Measurements from ENCODE around the gene SNAP25.
A peak's percentile ranks its signal among the peaks of the same experiment; 100 is the strongest.

Gene SNAP25

DNA sequence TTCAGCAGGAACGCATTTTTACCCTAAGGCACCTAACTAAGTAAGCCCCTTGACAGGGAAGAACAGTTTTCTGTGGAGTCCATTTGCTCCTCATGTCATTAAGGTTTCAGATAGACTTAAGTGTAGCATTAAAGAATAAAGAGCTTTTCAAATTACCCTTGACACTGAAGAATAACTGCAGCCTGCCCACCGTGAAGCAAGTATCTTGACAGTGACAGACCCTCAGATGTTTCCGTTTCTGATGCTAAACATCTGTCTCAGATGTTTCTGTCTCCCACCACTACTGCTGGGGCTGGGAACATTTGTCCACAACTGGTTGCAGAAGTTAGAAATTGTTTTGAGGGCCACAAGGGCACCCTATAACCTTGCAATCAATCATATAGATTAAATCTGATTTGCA is 50.0 kb downstream of the SNAP25 start:
- no peak for DNase-seq

DNA sequence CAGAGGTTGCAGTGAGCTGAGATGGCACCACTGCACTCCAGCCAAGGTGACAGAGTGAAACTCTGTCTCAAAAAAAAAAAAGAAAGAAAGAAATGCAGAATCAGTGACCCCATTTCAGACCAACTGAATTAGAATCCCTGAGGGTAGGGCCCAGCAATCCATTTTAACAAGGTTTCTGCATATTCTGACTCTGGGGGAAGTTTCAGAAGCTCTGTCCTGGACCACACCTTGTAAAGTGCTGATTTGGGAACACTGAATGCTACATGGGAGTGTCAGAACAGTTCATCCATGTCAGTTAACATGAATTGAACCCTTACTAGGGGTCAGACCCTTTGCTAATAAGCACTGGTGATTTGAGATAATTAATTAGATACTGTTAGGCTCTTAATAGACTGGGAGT is 52.0 kb downstream of the SNAP25 start:
- DNase-seq: no peak

DNA sequence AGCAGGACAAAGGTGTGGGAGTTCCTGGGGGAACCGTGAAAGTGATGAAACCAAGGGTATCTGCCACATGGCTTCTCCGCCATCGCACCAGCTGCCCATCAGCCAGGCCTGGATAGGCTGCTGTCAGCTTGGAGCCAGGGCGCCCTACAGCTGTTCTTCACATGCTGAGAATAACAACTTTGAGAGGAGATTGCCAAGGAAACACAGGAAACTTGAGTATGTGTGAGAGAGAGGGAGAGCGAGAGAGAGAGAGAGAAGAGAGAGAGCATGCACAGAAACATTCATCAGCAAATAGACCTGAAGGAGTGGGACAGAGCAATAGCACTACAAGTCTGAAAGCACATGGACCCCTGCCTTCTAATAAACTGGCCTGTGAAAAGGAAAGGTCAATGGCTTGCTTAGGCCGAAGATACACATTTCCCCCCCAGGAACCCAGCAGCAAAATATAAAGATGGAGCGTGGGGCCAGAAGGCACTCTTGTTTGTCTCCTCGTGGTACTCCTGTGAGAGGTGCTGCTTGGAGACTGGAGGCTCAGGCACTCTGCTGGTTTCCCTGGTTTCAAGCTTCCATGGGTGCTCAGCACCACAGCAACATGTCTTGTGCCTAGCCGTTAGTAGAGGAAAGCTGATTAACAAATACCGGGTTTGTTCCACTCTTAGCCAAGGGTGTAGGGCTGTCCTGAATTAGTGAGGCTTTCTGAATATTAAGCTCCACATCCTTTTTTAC is 53.0 kb downstream of the SNAP25 start:
- no peak for DNase-seq

DNA sequence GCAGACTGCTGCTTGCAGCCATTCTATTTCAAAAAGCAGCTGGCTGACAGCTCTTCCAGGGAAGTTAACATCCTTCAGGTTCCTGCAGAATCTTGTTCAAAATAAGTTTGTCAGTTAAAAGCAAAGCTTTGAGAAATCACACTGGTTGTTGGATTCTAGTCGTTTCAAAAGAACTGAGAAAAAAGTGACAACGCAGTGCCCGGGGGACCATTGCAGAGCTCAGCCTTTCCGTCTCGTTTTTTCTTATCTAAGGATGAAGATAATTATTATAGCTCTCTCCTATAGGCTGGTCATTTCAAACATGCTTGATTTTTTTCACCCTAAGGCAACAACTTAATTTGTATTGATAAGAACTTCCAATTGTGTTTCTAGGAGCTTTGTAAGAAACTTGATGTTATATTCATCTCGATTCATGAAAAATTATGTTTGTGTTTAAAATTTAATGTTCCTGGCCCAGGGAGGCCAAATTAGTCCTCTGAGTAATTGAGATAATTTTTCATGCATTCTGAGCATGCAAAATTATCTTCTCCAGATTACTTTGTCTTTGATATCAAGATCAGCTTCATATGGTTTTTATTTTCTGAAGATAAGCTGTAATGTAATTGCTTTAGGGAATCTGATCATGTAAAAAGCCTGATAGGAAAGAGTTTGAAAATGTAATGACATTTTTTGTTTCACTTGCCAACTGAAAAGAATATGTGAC is 58.4 kb downstream of the SNAP25 start:
- DNase-seq: no peak

DNA sequence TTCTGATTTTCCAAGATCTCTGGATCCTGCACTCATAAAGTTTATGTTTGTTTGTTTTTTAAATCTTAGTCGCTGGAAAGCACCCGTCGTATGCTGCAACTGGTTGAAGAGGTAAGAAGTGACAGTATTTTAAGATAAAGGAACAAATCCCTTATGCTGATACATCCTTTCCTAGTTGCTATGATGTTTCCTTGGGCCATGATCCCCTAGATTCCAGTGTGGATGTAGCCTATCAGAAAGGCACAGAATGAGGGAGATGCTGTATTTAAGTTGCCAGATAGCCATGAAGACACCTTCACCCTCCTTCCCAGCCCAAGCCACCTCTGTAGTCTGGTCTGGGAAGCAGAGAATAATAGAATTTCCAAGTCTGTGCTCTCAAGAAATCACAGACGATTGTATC is 59.0 kb downstream of the SNAP25 start:
- no peak for DNase-seq

DNA sequence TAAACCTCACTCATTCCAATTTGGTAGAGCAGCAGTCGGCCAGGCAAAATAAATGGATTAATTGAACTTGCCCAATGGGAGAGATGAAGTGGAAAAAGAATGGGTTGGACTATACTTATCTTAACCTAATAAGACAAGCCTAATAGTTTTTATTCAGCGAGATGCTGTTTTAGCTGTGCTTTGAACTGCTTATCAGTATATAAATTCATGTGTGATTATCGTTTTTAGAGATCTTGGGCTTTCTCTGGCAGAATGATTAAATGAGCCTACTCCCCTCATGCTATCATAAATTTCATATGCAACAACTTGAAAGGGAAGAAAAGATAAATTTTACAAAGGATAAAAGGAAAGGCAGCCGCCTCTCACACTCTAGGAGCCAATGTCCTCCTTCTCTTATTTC is 59.8 kb downstream of the SNAP25 start:
- no peak for DNase-seq

DNA sequence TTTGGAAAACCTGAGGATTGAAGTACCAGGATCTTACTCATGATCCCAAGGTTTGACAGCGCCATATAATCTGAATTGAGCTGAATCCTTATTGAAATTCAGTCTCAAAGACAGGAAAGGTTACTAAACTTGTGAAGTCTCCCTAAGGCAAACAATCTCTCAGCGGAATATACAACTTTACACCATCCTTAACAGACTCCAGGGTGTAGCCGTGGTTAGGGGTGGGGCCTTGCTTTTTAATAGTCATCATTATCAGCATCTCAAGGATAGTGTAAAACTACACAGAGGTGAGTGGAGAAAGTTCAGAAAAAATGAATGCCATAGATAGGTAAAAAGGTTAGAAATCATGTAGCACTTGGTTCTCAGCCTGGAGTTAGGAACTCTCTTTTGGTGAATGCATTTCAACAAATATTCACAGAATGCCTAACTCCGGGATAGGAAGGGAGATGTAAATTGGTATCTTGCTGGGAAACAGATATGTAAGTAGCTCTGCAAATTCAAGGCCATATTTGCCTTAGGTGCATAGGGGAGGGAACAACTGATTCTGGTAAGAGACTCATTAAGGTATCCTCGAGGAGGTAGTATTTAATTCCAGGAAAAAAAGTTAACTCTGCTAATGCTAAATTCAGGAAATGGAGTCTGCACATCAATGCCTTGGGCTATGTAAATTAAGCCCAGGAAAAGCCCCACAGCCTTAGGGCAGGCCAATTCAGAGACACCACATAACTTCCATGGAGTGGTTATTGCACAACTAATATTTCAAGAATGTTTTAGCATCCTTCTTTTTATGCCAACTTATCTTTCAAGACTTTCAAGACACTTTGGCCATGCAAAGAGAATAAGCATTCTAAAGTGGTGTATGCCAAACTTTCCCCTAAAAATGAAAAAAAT is 61.6 kb downstream of the SNAP25 start:
- no peak for DNase-seq

DNA sequence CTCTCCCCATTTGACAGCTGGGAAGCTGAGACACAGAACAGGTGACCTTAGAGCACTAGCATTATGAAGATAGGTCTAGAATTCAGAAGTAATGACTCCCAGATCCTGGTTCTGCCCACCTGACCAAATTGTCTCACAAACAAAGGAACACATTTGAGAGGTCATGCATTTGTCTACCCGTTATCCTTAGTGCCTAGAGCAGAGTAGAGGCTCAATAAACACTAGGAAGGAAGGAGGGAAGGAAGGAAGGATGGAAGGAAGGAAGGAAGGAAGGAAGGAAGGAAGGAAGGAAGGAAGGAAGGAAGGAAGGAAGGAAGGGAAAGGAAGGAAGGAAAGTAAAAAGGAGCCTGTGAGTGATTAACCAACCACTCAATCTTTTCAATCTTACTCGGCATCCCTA is 63.3 kb downstream of the SNAP25 start:
- DNase-seq: no peak

DNA sequence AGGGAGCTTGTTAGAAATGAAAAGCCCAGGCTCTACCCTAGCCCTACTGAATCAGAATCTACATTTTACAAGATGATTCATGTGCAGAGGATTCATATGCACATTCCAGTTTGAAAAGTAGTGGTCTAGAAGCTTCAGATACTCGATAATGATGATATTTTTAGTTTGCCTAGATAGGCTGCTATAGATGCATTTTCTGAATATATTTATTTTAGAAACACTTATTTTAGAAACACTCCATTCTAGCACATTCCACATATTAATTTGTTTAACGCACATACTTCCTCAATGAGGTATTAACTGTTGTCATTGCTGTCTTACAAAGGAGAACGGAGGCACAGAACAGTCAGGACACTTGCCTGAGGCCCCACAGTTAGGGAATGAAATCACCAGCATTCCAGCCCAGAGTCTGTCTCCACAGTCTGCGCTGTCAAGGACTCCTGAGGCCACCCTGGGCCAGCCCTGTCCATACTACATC is 64.4 kb downstream of the SNAP25 start:
- no peak for DNase-seq

DNA sequence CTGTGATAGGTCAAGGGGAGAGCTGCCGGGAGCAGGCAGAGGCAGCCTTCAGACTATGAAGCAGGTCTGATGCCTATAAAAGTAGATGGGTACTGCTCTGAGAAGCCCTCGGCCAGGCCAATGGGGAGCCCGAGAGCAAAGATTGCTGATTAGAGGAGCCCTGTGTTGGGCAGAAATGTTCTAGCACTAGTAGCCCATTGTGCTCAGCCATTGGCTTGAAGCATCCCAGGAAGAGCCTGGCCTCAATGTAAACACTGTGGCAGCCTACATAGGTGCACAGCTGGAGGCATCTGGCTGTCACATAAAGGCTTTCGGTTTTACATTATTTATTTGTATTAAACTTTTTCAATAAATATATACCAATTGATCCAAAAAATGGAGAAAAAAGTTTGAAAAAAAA is 67.7 kb downstream of the SNAP25 start:
- no peak for DNase-seq

DNA sequence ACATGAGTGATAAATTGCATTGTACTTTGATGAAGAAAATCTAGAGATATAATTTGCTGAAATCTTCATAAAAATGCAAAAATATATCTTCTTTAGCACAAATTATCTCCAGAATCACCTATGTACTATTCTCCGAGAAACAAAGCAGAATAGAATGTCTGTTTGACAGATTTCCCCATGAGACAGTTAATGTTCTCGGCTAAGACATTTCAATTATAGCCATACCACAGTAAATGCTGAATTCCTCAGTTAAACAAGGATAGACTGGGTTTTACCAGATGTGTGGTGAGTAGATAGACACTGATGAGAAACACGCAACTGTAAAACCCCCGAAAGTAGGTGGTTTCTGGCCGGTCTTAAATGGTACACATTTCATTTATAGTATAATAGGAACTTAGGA is 69.8 kb downstream of the SNAP25 start:
- no peak for DNase-seq

DNA sequence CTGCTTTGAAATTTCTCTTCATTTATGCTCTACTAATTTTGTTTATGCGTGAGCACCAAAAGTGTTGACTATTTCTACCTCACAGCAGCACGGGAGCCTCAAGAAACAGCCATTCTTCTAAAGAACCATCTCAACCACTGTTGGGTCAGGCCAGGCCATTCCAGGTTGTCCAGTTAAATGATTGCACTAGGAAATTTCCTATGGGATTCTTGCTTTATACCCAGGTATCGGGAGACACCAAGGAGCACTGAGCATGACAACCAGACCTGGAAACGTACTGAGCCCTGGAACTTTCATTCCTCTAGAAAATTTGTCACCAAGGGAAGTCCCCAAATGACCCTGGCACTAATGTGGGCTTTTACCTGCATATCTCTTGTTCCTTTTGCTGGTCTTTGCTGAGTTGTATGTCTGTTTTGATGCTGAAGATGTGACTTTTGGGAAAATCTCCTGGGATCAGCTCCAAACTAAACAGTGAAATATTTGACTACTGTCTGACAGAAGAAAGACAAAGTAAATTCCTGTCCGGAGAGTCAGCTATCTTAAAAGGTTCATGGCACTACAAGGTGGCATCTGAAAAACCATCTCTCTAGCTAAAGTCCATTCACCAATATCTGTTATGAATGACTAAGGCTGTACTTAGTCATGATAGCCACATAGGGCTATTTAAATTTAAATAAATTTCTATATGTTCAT is 70.5 kb downstream of the SNAP25 start:
- DNase-seq: no peak

DNA sequence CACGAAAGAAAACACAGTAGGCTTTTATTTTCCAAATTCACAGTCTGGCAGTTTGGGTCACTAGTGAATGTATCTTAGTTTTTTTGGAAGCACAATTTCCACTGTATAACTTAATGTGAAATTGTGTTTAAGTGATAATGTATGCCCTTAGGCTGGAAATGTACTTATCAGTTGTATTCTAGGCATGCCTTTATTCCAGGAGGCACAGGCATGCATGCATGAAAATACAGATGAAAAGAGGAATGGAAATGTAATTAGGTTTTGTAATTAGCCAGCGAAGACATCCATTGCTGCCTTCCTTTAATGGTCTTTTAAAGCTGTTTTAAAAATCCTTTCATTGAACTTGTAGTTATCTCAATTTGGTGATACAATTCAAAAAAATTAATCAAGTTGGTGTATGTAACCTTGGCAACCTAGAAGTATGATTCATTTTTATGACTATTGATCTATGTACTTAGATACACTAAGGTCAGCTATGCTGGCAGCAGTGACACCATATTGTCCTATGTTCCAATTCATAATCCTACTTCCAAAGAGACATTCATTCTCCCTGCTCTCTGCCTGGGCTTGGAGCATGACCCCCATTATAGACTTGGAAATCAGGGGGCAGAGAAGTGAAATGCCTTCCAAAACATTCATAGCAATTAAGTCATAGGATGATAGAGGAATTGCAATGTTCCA is 73.1 kb downstream of the SNAP25 start:
- no peak for DNase-seq

DNA sequence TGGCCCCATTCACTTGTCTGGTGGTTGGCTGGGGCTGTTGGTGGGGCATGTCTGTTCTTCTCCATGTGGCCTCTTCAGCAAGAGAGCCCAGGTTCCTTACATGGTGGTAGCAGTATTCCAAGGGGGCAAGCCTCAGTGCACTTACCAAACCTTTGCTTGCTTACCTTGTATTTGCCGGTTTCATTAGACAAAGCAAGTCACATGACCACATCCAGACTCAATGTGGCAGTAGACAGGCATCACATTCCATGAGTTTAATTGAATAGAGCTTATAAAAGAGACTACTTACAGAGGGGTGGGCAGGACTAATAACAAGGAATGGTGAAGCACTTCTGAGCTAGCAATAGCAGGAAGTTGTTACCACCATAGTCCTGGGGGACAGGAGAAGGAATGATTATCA is 78.6 kb downstream of the SNAP25 start:
- DNase-seq: no peak

DNA sequence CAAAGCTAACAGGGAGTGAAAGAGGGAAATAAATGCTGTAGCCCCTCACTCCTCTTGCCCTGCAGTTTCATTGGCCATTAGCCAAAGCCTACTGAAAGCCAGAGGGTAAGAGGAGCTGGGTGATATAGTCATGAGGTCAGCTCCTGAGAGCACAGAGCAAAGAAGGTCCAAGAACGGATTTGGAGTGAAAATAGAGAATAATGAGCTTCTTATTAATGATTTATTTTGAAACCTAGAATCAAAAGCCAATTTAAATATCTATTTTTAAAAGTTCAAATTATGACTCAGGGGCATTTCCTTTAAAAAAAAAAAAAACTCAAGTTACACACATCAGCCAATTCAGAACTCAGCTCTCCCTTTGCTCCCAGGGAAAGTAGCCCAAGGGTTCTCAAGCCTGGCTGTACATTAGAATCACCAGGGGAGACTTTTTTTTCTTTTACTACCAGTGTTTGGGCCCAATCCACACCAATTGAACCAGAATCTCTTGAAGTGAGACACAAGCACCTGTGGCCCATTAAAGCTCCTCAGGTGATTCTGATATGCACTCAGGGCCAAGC is 79.1 kb downstream of the SNAP25 start:
- DNase-seq: peak; percentile 88

DNA sequence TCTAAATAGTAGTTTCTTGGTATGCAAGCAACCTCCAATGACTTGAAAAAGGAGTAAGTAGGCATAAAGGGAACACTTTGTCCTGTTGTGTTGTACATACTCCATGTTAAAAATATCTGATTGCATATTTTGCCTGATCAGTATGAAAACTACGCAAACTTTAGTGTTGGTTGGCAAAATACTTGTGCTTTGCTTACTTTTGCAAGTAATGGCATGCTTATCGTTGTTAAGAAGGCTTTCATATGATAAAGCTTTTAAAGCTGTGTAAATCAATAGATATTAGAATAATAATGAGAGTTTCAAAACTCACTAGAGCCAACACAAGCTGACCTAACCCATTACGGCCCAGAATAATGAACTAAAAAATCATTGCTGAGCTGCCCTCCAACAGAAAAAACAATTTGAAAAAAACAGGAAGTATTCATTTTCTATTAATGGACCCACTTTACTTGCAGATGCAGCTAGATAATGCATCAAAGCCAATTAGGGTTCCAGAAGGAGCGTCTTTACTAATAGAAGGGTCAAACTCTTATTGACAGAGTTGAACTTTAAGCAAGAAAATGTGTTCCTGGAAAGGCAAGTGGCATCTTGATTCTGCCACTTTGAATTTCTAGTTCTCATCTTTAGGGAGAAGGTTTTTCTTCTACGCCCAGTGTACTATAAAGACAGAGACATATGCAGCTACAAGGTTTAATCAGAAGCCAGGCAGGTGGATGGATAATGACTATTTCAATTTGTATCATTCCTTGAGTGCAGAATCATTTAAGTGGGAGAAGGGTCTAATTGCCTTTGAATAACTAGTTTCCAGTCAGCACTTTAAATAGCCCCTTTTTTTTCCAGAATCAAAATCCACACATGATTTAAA is 82.2 kb downstream of the SNAP25 start:
- DNase-seq: no peak

DNA sequence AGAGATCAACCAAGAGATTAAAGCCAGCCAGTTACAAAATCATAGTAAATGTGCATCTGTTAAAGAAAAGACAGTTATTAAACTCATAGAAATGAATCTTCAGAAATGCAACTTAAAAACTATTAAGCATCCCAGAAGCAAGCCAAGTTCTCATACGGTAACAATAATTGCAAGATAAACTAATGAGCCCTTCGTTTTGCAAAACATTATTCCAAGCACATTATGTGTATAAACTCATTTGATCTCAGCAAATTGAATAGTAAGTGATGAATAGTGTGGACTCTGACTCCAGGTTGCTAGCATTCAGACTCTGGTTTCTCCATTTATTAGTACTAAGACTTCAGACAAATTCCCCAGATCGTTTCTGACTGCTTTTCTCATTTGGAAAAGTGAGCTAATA is 85.2 kb downstream of the SNAP25 start:
- no peak for DNase-seq

DNA sequence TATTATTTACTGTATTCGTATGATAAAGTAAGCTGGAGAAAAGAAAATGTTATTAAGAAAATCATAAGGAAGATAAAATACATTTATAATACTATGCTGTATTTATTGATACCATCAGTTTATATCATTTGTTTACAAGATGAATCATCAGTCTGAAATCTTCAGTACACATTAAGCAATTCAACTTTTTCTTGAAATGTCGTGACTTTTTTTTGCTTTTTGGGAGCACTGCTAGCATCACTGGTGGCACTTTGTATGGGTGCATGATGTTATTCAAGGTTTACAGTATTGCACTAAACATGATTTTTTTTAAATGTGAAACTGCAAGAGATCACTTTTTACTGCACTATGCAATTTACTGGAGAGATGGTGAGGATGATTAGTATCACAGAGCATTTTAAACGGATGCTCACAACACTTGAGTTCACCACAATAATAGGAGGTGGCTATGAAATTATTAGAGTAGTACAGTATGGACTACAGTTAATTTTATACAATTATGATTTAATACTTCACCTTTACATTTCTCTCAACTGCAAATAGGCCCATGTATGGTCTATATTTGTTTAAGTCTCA is 85.9 kb downstream of the SNAP25 start:
- DNase-seq: no peak

DNA sequence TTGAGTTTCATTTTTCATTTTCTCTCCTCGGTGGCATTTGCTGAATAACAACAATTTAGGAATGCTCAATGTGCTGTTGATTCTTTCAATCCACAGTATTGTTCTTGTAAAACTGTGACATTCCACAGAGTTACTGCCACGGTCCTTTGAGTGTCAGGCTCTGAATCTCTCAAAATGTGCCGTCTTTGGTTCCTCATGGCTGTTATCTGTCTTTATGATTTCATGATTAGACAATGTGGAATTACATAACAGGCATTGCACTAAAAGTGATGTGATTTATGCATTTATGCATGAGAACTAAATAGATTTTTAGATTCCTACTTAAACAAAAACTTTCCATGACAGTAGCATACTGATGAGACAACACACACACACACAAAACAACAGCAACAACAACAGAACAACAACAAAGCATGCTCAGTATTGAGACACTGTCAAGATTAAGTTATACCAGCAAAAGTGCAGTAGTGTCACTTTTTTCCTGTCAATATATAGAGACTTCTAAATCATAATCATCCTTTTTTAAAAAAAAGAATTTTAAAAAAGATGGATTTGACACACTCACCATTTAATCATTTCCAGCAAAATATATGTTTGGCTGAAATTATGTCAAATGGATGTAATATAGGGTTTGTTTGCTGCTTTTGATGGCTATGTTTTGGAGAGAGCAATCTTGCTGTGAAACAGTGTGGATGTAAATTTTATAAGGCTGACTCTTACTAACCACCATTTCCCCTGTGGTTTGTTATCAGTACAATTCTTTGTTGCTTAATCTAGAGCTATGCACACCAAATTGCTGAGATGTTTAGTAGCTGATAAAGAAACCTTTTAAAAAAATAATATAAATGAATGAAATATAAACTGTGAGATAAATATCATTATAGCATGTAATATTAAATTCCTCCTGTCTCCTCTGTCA is 88.1 kb downstream of the SNAP25 start:
- no peak for DNase-seq

DNA sequence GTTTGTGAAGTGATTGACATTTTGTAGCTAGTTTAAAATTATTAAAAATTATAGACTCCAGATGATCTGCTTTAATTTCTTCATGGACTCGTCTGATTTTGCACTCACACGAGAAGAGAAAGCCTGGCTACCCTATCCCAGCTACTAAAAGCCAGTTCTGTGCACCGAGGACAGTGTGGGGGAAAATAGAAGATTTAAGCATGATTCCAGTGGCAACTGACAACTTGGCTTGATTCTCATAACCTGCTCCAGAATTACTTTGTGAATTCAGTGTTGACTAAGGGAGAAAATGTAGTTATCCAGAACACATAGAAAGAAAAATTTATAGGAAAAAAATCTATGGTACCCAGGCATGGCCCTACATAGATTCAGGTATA is 88.7 kb downstream of the SNAP25 start:
- no peak for DNase-seq

Measured in DMS79 (cell line).